ENCODE results near the gene ATP10A.

DNA sequence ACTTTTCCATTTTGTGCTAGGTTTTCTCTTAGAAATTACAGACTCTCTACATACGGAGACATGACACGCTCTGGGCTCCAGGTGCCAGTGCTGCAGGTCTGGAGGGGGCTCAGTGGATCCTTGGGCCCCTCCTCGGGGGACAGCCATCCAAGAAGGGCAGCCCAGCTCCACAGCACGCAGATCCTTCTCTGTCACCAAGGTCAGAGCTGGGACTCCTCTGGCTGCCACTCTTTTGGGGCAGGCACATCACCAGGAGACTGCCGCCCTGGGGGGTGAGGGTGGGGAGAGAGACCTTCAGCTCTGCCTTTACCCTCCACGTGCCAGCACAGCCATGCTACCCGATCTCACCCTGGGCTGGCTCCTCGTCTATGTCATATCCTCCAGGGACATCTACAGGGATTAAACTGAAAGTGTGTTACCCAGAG is 65.6 kb downstream of the ATP10A start:
- TF ChIP-seq SRF (IDR thresholded peaks at IDR 0.05; ENCODE audit: low read depth) (no peak), ZFX (IDR thresholded peaks at IDR 0.05) (no peak), POLR2AphosphoS5 (IDR thresholded peaks at IDR 0.05; ENCODE audit: low read depth, low read length) (no peak), RAD21 (IDR thresholded peaks at IDR 0.05; ENCODE audit: low read depth) (no peak)
- TF ChIP-seq, protein P1, sequence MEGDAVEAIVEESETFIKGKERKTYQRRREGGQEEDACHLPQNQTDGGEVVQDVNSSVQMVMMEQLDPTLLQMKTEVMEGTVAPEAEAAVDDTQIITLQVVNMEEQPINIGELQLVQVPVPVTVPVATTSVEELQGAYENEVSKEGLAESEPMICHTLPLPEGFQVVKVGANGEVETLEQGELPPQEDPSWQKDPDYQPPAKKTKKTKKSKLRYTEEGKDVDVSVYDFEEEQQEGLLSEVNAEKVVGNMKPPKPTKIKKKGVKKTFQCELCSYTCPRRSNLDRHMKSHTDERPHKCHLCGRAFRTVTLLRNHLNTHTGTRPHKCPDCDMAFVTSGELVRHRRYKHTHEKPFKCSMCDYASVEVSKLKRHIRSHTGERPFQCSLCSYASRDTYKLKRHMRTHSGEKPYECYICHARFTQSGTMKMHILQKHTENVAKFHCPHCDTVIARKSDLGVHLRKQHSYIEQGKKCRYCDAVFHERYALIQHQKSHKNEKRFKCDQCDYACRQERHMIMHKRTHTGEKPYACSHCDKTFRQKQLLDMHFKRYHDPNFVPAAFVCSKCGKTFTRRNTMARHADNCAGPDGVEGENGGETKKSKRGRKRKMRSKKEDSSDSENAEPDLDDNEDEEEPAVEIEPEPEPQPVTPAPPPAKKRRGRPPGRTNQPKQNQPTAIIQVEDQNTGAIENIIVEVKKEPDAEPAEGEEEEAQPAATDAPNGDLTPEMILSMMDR (IDR thresholded peaks at IDR 0.05 in 2 of 3, conservative IDR thresholded peaks at IDR 0.05 in 1 of 3; ENCODE audit: borderline replicate concordance in 1 of 3, insufficient read depth in 1 of 3, low read depth in 2 of 3, low read length in 2 of 3), result no peak
